GM18505 (cell line): Measurements from ENCODE around the gene CXCL17.
"Not testable (repeated sequence)": the region's sequence is repeated elsewhere in the genome, so short reads cannot be mapped to it uniquely, and the experiment has no call there.

Experiments used
- ATAC-seq: cut with Tn5 transposase; IDR thresholded peaks from one replicate; pipeline ENCODE4 v1.9.1; 2021; ENCODE audit not compliant: unreplicated experiment
- POLR2A ChIP-seq: IDR thresholded peaks from 4 replicates; pipeline ENCODE4 v1.6.1; 2011; ENCODE audit warnings: borderline replicate concordance; ENCODE audit not compliant: insufficient read depth, insufficient read length; ENCODE audit errors: extremely low read depth

The CXCL17 gene, protein sequence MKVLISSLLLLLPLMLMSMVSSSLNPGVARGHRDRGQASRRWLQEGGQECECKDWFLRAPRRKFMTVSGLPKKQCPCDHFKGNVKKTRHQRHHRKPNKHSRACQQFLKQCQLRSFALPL

GRCh38 chr19:42442833-42443232 lies at the start of gene CXCL17:
Gene CXCL17, minus strand, starts transcription at chr19:42442946. Its CDS starts 114 bp downstream, at chr19:42442832.
- no peak for ATAC-seq
- TF ChIP-seq POLR2A: no peak

DNA sequence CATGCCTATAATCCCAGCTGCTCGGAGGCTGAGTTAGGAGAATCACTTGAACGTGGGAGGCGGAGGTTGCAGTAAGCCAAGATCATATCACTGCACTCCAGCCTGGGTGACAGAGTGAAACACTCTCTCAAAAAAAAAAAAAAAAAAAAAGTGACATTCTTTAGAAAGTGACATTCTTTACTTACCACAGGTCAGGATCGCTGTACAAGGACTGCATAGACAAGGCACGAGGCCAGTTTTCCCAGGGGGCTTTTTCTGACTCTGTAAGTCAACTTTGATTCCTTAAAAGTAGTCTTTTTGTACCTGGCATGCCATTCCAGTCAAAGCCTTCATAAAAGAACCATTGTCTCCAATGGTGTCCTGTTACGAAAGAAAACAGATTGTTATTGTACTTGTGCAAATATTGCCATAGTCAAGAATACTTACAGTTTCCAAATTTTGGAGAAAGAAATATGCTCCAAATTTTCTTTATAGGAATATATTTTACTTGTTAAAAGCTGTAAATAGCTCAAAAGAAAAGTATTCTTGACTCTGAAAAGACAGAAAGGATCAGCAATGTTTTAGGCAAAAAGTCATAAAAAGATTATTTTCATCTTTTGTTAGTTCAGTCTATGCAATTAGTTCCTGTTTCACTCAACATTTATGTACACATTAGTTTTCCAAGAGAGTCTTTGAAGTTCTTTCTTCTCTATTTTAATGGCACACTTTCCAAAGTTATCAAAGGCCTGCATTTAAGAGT lies 46.2 kb upstream of the CXCL17 start:
- no peak for TF ChIP-seq POLR2A
- ATAC-seq: no peak

DNA sequence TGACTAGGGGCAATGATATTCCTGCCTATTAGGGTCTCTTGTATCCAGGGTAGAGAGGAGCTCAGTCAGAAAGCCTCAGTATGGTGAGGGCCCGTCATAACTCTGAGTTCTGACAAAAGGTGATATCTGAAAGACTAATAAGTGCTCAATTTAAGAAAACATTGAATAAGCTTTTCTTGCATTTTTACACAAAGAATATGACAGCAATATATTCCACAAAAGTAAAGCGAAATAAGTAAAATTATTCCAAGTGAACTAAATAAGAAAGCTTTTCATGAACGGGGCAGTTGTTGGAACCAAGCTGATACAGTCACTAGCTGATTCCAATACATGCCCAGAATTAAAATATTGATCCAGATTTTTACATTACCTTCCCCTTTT lies 45.0 kb upstream of the CXCL17 start:
- ATAC-seq: no peak
- TF ChIP-seq POLR2A: no peak

- no peak for ATAC-seq
- TF ChIP-seq POLR2A: no peak
Measured at GRCh38 chr19:42487032-42487797, 44.5 kb upstream of the CXCL17 start.

- not testable (repeated sequence) for ATAC-seq
Measured at GRCh38 chr19:42485036-42485435, 42.3 kb upstream of the CXCL17 start.

GRCh38 chr19:42480335-42481095 lies 37.8 kb upstream of the CXCL17 start:
- TF ChIP-seq POLR2A: no peak
- no peak for ATAC-seq

GRCh38 chr19:42479736-42480135 lies 37.0 kb upstream of the CXCL17 start:
- ATAC-seq: no peak

GRCh38 chr19:42478765-42479311 lies 36.1 kb upstream of the CXCL17 start:
- TF ChIP-seq POLR2A: no peak
- no peak for ATAC-seq

More at GRCh38 chr19:42479736-42480135, 37.0 kb upstream of the CXCL17 start:
- TF ChIP-seq POLR2A: no peak

DNA sequence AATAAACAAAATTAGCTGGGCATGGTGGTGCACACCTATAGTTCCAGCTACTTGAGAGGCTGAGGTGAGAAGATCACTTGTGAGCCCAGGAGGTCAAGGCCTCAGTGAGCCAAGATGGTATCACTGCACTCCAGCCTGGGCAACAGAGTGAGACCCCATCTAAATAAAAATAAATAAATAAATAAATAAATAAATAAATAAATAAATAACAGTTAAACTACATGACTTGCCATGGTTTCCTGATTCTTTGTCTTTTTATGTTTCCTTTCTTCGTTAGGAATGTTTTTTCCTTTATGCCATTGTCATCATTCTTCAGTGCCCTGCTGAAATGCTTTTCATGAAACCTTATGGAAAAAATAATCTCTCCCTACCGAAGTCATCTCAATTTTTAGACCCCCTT lies 35.2 kb upstream of the CXCL17 start:
- no peak for TF ChIP-seq POLR2A
- ATAC-seq: no peak

DNA sequence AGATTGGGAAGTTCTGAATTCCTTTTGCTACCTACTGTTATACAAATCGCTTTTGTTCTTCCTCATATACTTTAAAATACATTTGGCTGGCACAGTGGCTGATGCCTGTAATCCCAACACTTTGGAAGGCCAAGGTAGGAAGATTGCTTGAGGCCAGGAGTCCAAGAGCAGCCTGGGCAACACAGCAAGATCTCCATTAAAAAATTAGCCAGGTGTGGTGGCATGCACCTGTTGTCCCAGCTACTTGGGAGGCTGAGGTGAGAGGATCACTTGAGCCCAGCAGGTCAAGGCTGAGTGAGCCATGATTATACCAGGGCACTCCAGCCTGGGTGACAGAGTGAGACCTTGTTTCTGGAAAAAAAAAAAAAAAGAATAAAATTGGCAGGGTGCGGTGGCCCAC lies 34.4 kb upstream of the CXCL17 start:
- no peak for ATAC-seq
- no peak for TF ChIP-seq POLR2A

DNA sequence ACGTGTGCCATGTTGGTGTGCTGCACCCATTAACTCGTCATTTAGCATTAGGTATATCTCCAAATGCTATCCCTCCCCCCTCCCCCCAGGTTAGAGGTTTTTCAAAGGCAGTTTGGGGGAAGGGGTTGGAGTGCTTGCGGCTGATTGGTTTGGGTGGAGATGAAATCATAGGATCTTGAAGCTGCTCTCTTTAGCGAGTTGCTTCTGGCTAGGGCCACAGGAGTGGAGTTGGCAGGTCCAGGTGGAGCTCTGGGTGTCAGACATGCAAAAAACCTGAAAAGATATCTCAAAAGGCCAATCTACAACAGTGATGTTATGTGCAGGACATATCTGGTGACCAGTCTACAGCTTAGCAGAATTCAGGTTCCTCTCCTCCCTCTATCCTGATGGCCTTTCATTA lies 32.6 kb upstream of the CXCL17 start:
- TF ChIP-seq POLR2A: no peak
- no peak for ATAC-seq

GRCh38 chr19:42474743-42475142 lies 32.0 kb upstream of the CXCL17 start:
- no peak for TF ChIP-seq POLR2A
- no peak for ATAC-seq

DNA sequence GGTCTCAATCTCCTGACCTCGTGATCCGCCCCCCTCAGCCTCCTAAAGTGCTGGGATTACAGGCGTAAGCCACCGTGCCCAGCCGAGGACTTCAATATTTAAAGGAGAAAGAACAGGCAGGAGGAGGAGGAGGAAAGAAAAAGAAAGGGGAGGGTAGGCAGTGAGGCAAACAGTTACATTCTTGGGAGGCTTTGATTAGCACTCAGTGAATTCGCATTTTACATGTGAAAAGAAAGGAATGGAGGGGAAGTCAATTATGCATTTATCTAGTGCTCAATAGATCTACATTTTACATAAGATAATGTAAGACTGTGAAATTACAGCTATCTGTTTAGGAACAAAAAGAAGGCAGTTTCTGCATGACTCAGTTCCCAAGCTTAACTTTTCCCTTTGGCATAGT lies 30.9 kb upstream of the CXCL17 start:
- no peak for ATAC-seq
- no peak for TF ChIP-seq POLR2A

- TF ChIP-seq POLR2A: no peak
- ATAC-seq: no peak
Measured at GRCh38 chr19:42472402-42473147, 29.8 kb upstream of the CXCL17 start.
